KMS-11 (cell line): ENCODE measurements around the gene CPT1B.

ENCODE experiments used
- H2AFZ ChIP-seq: fragments of 200-600 bp; sonication (generic); 2 replicates; pipeline ENCODE4 v1.6.1; 2016; ENCODE audit warnings: antibody characterized with exemption, mixed run types, low read depth
- H3K27ac ChIP-seq: fragments of 200-600 bp; sonication (generic); 2 replicates; pipeline ENCODE4 v1.6.1; 2016; ENCODE audit warnings: mild to moderate bottlenecking, mixed run types
- H3K27me3 ChIP-seq: fragments of 200-600 bp; sonication (generic); 2 replicates; pipeline ENCODE4 v1.6.1; 2017; ENCODE audit warnings: mild to moderate bottlenecking, low read depth, mixed run types, moderate library complexity; ENCODE audit not compliant: insufficient read depth
- H3K36me3 ChIP-seq: fragments of 200-600 bp; sonication (generic); 2 replicates; pipeline ENCODE4 v1.6.1; 2017; ENCODE audit warnings: mild to moderate bottlenecking, mixed run types; ENCODE audit not compliant: insufficient read depth
- H3K4me1 ChIP-seq: fragments of 200-600 bp; sonication (generic); 2 replicates; pipeline ENCODE4 v1.6.1; 2016; ENCODE audit warnings: mild to moderate bottlenecking, low read depth, mixed run types; ENCODE audit not compliant: poor library complexity, severe bottlenecking
- H3K4me2 ChIP-seq: fragments of 200-600 bp; sonication (generic); 2 replicates; pipeline ENCODE4 v1.7.0; 2016; ENCODE audit warnings: mild to moderate bottlenecking, mixed run types
- H3K4me3 ChIP-seq: fragments of 200-600 bp; sonication (generic); IDR thresholded peaks from 2 replicates; pipeline ENCODE4 v1.6.1; 2017; ENCODE audit warnings: low read depth, low read length, mixed read lengths; ENCODE audit not compliant: insufficient read depth
- H3K79me2 ChIP-seq: fragments of 200-600 bp; sonication (generic); 2 replicates; pipeline ENCODE4 v1.6.1; 2016; ENCODE audit warnings: low read depth, mixed run types; ENCODE audit not compliant: insufficient read depth
- H3K9ac ChIP-seq: fragments of 200-600 bp; sonication (generic); 2 replicates; pipeline ENCODE4 v1.6.1; 2016; ENCODE audit warnings: mild to moderate bottlenecking, mixed run types
- H4K20me1 ChIP-seq: fragments of 200-600 bp; sonication (generic); 2 replicates; pipeline ENCODE4 v1.6.1; 2016; ENCODE audit warnings: mild to moderate bottlenecking, mixed run types; ENCODE audit not compliant: insufficient read depth
- CTCF ChIP-seq: fragments of 200-600 bp; sonication (generic); conservative IDR thresholded peaks from 2 replicates; pipeline ENCODE4 v1.6.1; 2017; ENCODE audit warnings: low read depth, mild to moderate bottlenecking, antibody characterized with exemption, low read length, moderate library complexity, mixed read lengths

CPT1B gene

GRCh38 chr22:50529897-50530579 is 48.2 kb downstream of the CPT1B start, which contains the start of gene TYMP:
TSS of gene TYMP (minus strand) at chr22:50530012. CDS start at chr22:50529709, 303 bp downstream.
- H3K36me3 ChIP-seq, result no peaks in the 10 kb centered on the region
- H3K27ac ChIP-seq, result peak within 1 kb of the TSS; percentile 91
- no peaks in the 10 kb centered on the region for H4K20me1 ChIP-seq
- no peak within 1 kb of the TSS for H3K4me3 ChIP-seq
- peak within 1 kb of the TSS; percentile 54; the same call in 1 of the 2 replicates for H3K4me2 ChIP-seq
- peak within 1 kb of the TSS; percentile 93 for H3K9ac ChIP-seq
- H3K4me1 ChIP-seq, result peaks cover 13% of the 10 kb centered on the region
- H3K27me3 ChIP-seq, result no peaks in the 10 kb centered on the region
- no peaks in the 10 kb centered on the region for H3K79me2 ChIP-seq
- no peak within 1 kb of the TSS for H2AFZ ChIP-seq
- TF ChIP-seq CTCF, result no peak

GRCh38 chr22:50529416-50529896 is 48.8 kb downstream of the CPT1B start:
- Histone ChIP-seq H4K20me1 (no peaks in the 10 kb centered on the region), H3K27me3 (no peaks in the 10 kb centered on the region), H3K4me3 (no peak overlapping the region), H3K79me2 (no peaks in the 10 kb centered on the region; the same call in 1 of the 2 replicates), H3K9ac (no peak overlapping the region), H3K4me2 (no peak overlapping the region), H3K36me3 (no peaks in the 10 kb centered on the region), H2AFZ (no peak overlapping the region), H3K27ac (no peak overlapping the region), H3K4me1 (peaks cover 10% of the 10 kb centered on the region)
- no peak for TF ChIP-seq CTCF

- Histone ChIP-seq H4K20me1 (no peaks in the 10 kb centered on the region), H2AFZ (no peak overlapping the region), H3K27me3 (no peaks in the 10 kb centered on the region), H3K27ac (no peak overlapping the region), H3K9ac (no peak overlapping the region), H3K79me2 (peaks cover under 1% of the 10 kb centered on the region; the same call in 1 of the 2 replicates), H3K4me2 (no peak overlapping the region), H3K36me3 (no peaks in the 10 kb centered on the region), H3K4me1 (peaks cover 7% of the 10 kb centered on the region), H3K4me3 (no peak overlapping the region)
- no peak for TF ChIP-seq CTCF
Measured at GRCh38 chr22:50528682-50529415, 49.4 kb downstream of the CPT1B start.

- H3K27me3 ChIP-seq, result no peaks in the 10 kb centered on the region
- TF ChIP-seq CTCF, result no peak
- no peak overlapping the region for H3K4me3 ChIP-seq
- no peak overlapping the region for H3K27ac ChIP-seq
- H3K4me1 ChIP-seq, result peaks cover 4% of the 10 kb centered on the region
- no peak overlapping the region for H3K4me2 ChIP-seq
- no peaks in the 10 kb centered on the region for H4K20me1 ChIP-seq
- no peaks in the 10 kb centered on the region for H3K36me3 ChIP-seq
- H2AFZ ChIP-seq, result no peak overlapping the region
- peaks cover 8% of the 10 kb centered on the region; the same call in 1 of the 2 replicates for H3K79me2 ChIP-seq
- no peak overlapping the region for H3K9ac ChIP-seq
Measured at GRCh38 chr22:50527921-50528681, 50.1 kb downstream of the CPT1B start.
